GM23338 (cell line): ENCODE results near the gene AHI1. TPM values are rescaled to one million over a fixed set of nuclear protein-coding genes. Genes with fewer than 3 reads are reported as not detected.

ENCODE experiments used
- ATAC-seq: fragments of 200-7000 bp; cut with Tn5 transposase; 3 replicates; pipeline ENCODE4 v1.9.1; 2020
- DNase-seq: peaks from one replicate; pipeline ENCODE4 v3.0.0-alpha.2; 2015; ENCODE audit warnings: low spot score
- H2AFZ ChIP-seq: fragments of 200-600 bp; sonication (generic); 2 replicates; pipeline ENCODE4 v1.8.0; 2016; ENCODE audit warnings: antibody characterized with exemption, mild to moderate bottlenecking, moderate library complexity
- H3F3A ChIP-seq: fragments of 200-600 bp; sonication (generic); replicated peaks from 2 replicates; pipeline ENCODE4 v1.8.0; 2017; ENCODE audit warnings: antibody characterized with exemption, mixed run types, low read depth
- H3K27ac ChIP-seq: fragments of 200-600 bp; sonication (generic); 2 replicates; pipeline ENCODE4 v1.6.1; 2016; ENCODE audit warnings: low read depth
- H3K27me3 ChIP-seq: fragments of 200-600 bp; sonication (generic); 2 replicates; pipeline ENCODE4 v1.8.0; 2016; ENCODE audit warnings: mild to moderate bottlenecking, mixed run types, moderate library complexity; ENCODE audit not compliant: insufficient read depth
- H3K36me3 ChIP-seq: fragments of 200-600 bp; sonication (generic); 2 replicates; pipeline ENCODE4 v1.8.0; 2016; ENCODE audit warnings: mild to moderate bottlenecking; ENCODE audit not compliant: insufficient read depth
- H3K4me1 ChIP-seq: fragments of 200-600 bp; sonication (generic); 2 replicates; pipeline ENCODE4 v1.8.0; 2016; ENCODE audit warnings: mild to moderate bottlenecking, moderate library complexity; ENCODE audit not compliant: insufficient read depth
- H3K4me2 ChIP-seq: fragments of 200-600 bp; sonication (generic); 2 replicates; pipeline ENCODE4 v1.7.1; 2017; ENCODE audit warnings: mixed run types
- H3K4me3 ChIP-seq: fragments of 200-600 bp; sonication (generic); 2 replicates; pipeline ENCODE4 v1.6.1; 2016; ENCODE audit warnings: mixed run types
- H3K79me2 ChIP-seq: fragments of 200-600 bp; sonication (generic); replicated peaks from 2 replicates; pipeline ENCODE4 v1.8.0; 2017; ENCODE audit warnings: mild to moderate bottlenecking; ENCODE audit not compliant: insufficient read depth
- H3K9me2 ChIP-seq: fragments of 200-600 bp; sonication (generic); 2 replicates; pipeline ENCODE4 v1.8.0; 2017; ENCODE audit not compliant: insufficient read depth
- H4K20me1 ChIP-seq: fragments of 200-600 bp; sonication (generic); replicated peaks from 2 replicates; pipeline ENCODE4 v1.8.0; 2017; ENCODE audit warnings: mild to moderate bottlenecking; ENCODE audit not compliant: insufficient read depth
- H3K27ac Mint-ChIP-seq: 2 replicates; pipeline ENCODE4 v1.8.0; 2020; ENCODE audit warnings: inconsistent platforms, mild to moderate bottlenecking, moderate library complexity, mixed read lengths
- H3K27me3 Mint-ChIP-seq: 3 replicates; pipeline ENCODE4 v1.8.0; 2022; ENCODE audit warnings: low read depth, mild to moderate bottlenecking, moderate library complexity, mixed read lengths, inconsistent platforms; ENCODE audit not compliant: insufficient read depth, poor library complexity
- H3K36me3 Mint-ChIP-seq: 3 replicates; pipeline ENCODE4 v1.8.0; 2021; ENCODE audit warnings: low read depth, mild to moderate bottlenecking, inconsistent platforms, moderate library complexity, mixed read lengths
- H3K4me1 Mint-ChIP-seq: 3 replicates; pipeline ENCODE4 v1.8.0; 2020; ENCODE audit warnings: mild to moderate bottlenecking, inconsistent platforms, mixed read lengths
- H3K4me3 Mint-ChIP-seq: 3 replicates; pipeline ENCODE4 v1.8.0; 2021; ENCODE audit warnings: moderate library complexity, mild to moderate bottlenecking, inconsistent platforms, mixed read lengths
- H3K9me3 Mint-ChIP-seq: 3 replicates; pipeline ENCODE4 v1.8.0; 2020; ENCODE audit warnings: moderate library complexity, mild to moderate bottlenecking, inconsistent platforms, mixed read lengths
- CREB1 ChIP-seq: fragments of 250-450 bp; sonication (Bioruptor Pico); IDR thresholded peaks from 2 replicates; pipeline ENCODE4 v1.5.0; 2020; ENCODE audit warnings: low read depth, mild to moderate bottlenecking, moderate library complexity
- EZH2 ChIP-seq: fragments of 200-600 bp; sonication (generic); IDR thresholded peaks from one replicate; pipeline ENCODE4 v1.8.0; 2017; ENCODE audit warnings: antibody characterized with exemption, mild to moderate bottlenecking, low read depth; ENCODE audit not compliant: unreplicated experiment
- EZH2phosphoT487 ChIP-seq: fragments of 200-600 bp; sonication (generic); IDR thresholded peaks from one replicate; pipeline ENCODE4 v1.8.1; 2018; ENCODE audit warnings: antibody characterized with exemption; ENCODE audit not compliant: unreplicated experiment
- JUNB ChIP-seq: IDR thresholded peaks from one replicate; pipeline ENCODE4 v1.6.1; 2016; ENCODE audit warnings: antibody characterized with exemption; ENCODE audit not compliant: unreplicated experiment
- NANOG ChIP-seq: IDR thresholded peaks from 2 replicates; pipeline ENCODE4 v1.6.1; 2016; ENCODE audit warnings: antibody characterized with exemption, borderline replicate concordance
- POLR2AphosphoS5 ChIP-seq: IDR thresholded peaks from 2 replicates; pipeline ENCODE4 v1.6.1; 2016; ENCODE audit warnings: antibody characterized with exemption, low read depth
- STAT1 ChIP-seq: IDR thresholded peaks from one replicate; pipeline ENCODE4 v1.6.1; 2016; ENCODE audit warnings: antibody characterized with exemption; ENCODE audit not compliant: unreplicated experiment
- ZNF114 ChIP-seq: fragments of 250-450 bp; sonication (Bioruptor Pico); IDR thresholded peaks from 2 replicates; pipeline ENCODE4 v1.5.0; 2020; ENCODE audit warnings: mild to moderate bottlenecking, moderate library complexity
- ZNF331 ChIP-seq: fragments of 250-450 bp; sonication (Bioruptor Pico); IDR thresholded peaks from 2 replicates; pipeline ENCODE4 v1.5.0; 2020; ENCODE audit warnings: low read depth, mild to moderate bottlenecking, moderate library complexity
- polyA plus RNA-seq: library from polyadenylated mRNA; unstranded; fragments of >200 nt; fragmentation: Nextera tagmentation; extraction: Ambion mirVana; gene quantifications from 2 replicates; pipeline ENCODE4 v1.2.1, GENCODE V29; 2016
- total RNA-seq: library from RNA; depleted of rRNA; stranded (reverse); fragments of >200 nt; shearing (Covaris generic); gene quantifications from 2 replicates; pipeline ENCODE4 v1.2.3, GENCODE V29; 2014
- TF ChIP-seq, protein P1 (sequence below), 2 experiments: fragments of 200-600 bp in 1 of 2; sonication (generic) in 1 of 2; conservative IDR thresholded peaks; 2 replicates each; pipeline versions ENCODE4 v1.5.1 to v1.6.1; 2016 to 2017; ENCODE audit warnings: antibody characterized with exemption in 2 of 2, low read depth in 2 of 2, mild to moderate bottlenecking in 2 of 2, moderate library complexity in 1 of 2
- TF ChIP-seq, protein P2 (sequence below): IDR thresholded peaks from 2 replicates; pipeline ENCODE4 v1.6.1; 2016; ENCODE audit warnings: antibody characterized with exemption
- TF ChIP-seq, protein P3 (sequence below): fragments of 250-450 bp; sonication (Bioruptor Pico); IDR thresholded peaks from 2 replicates; pipeline ENCODE4 v1.5.0; 2020; ENCODE audit warnings: mild to moderate bottlenecking, moderate library complexity

Gene AHI1
- total and polyA plus RNA-seq, 2 experiments from 2014 or later: 19.8 to 72.9 TPM

DNA sequence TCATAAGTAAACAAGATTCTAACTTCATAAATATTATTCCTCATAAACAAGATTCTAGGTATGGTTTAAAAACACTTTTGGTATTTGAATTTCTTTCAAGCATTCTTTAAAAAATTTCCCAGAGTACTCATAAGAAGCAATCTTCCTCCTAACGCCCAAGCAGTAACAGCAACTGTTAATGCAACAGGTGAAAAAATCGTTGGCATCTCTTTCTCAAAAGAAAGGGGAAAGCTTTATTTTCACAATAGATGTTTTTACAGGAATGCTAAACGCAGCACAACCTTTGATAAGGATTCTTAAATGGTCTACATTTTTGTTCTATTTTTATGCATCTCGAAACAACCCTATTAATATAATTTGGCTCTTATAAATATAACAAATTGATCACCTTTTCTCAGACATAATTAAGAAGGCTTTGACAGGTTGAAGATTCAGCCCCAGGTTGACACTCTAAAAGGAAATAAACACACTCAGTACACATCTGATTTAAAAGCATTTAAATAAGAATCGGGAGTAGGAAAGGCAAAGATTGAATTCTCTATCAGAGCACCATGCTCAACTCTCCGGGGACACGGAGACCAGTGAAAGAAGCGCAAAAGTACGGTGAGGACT is 634 bp downstream of the AHI1 start (continued):
- TF ChIP-seq ZNF114 (CRISPR knock-in tag) (no peak), EZH2phosphoT487 (no peak), STAT1 (no peak), POLR2AphosphoS5 (no peak), EZH2 (no peak)
- TF ChIP-seq, protein P1, sequence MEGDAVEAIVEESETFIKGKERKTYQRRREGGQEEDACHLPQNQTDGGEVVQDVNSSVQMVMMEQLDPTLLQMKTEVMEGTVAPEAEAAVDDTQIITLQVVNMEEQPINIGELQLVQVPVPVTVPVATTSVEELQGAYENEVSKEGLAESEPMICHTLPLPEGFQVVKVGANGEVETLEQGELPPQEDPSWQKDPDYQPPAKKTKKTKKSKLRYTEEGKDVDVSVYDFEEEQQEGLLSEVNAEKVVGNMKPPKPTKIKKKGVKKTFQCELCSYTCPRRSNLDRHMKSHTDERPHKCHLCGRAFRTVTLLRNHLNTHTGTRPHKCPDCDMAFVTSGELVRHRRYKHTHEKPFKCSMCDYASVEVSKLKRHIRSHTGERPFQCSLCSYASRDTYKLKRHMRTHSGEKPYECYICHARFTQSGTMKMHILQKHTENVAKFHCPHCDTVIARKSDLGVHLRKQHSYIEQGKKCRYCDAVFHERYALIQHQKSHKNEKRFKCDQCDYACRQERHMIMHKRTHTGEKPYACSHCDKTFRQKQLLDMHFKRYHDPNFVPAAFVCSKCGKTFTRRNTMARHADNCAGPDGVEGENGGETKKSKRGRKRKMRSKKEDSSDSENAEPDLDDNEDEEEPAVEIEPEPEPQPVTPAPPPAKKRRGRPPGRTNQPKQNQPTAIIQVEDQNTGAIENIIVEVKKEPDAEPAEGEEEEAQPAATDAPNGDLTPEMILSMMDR (conservative IDR thresholded peaks at IDR 0.05; ENCODE audit: low read depth in 2 of 2): no peak

DNA sequence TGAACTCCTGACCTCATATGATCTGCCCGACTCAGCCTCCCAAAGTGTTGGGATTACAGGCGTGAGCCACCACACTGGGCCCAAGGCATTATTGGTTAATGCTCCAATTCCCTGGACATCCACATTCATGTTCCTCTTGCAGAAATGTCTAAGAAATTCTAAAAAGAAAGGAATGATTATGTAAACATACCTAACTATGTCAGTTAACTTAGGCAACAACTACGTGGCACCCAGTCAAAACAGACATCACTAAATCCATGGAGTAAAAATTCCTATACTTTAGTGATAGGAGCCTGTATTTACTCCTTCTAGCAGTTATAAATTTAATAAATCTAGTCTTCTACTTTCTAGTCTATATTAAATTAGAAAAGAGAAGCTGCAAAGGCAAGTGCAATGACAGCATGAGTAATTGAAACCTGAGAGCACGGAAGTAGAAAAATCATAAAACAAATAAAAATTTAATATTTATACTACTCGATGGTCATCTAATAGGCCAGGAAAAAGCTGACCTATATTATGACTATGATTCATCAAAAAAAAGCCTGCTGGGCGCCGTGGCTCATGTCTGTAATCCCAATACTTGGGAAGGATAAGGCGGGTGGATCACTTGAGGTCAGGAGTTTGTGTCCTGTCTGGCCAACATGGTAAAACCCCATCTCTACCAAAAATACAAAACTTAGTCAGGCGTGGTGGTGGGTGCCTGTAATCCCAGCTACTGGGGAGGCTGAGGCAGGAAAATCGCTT is 4.2 kb downstream of the AHI1 start:
- ATAC-seq (no peak), DNase-seq (no peak)
- no peak overlapping the region for H2AFZ ChIP-seq
- Mint-ChIP-seq H3K4me3 (no peak overlapping the region), H3K9me3 (no peaks in the 10 kb centered on the region), H3K27ac (0 out of 2 replicates have a peak overlapping the region, but pooled peaks have one; percentile 46), H3K4me1 (peaks cover 21% of the 10 kb centered on the region), H3K27me3 (no peaks in the 10 kb centered on the region), H3K36me3 (peaks cover 20% of the 10 kb centered on the region)
- peaks cover 17% of the 10 kb centered on the region for H3K4me1 ChIP-seq
- no peak overlapping the region for H3K4me2 ChIP-seq
- H3K9me2 ChIP-seq: no peaks in the 10 kb centered on the region
- H3K27me3 ChIP-seq: no peaks in the 10 kb centered on the region
- no peak overlapping the region for H3K4me3 ChIP-seq
- no peaks in the 10 kb centered on the region for H3K36me3 ChIP-seq
- no peaks in the 10 kb centered on the region for H3F3A ChIP-seq
- no peaks in the 10 kb centered on the region for H4K20me1 ChIP-seq
- H3K27ac ChIP-seq: no peak overlapping the region
- peaks cover 44% of the 10 kb centered on the region for H3K79me2 ChIP-seq
- TF ChIP-seq, protein P2, sequence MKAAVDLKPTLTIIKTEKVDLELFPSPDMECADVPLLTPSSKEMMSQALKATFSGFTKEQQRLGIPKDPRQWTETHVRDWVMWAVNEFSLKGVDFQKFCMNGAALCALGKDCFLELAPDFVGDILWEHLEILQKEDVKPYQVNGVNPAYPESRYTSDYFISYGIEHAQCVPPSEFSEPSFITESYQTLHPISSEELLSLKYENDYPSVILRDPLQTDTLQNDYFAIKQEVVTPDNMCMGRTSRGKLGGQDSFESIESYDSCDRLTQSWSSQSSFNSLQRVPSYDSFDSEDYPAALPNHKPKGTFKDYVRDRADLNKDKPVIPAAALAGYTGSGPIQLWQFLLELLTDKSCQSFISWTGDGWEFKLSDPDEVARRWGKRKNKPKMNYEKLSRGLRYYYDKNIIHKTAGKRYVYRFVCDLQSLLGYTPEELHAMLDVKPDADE: no peak
- TF ChIP-seq ZNF114 (CRISPR knock-in tag) (no peak), EZH2 (no peak), EZH2phosphoT487 (no peak), POLR2AphosphoS5 (no peak), NANOG (no peak), CREB1 (no peak), ZNF331 (CRISPR knock-in tag) (no peak), STAT1 (no peak), JUNB (no peak)
- TF ChIP-seq, protein P1 (conservative IDR thresholded peaks at IDR 0.05; ENCODE audit: low read depth in 2 of 2): no peak
- TF ChIP-seq, protein P3, sequence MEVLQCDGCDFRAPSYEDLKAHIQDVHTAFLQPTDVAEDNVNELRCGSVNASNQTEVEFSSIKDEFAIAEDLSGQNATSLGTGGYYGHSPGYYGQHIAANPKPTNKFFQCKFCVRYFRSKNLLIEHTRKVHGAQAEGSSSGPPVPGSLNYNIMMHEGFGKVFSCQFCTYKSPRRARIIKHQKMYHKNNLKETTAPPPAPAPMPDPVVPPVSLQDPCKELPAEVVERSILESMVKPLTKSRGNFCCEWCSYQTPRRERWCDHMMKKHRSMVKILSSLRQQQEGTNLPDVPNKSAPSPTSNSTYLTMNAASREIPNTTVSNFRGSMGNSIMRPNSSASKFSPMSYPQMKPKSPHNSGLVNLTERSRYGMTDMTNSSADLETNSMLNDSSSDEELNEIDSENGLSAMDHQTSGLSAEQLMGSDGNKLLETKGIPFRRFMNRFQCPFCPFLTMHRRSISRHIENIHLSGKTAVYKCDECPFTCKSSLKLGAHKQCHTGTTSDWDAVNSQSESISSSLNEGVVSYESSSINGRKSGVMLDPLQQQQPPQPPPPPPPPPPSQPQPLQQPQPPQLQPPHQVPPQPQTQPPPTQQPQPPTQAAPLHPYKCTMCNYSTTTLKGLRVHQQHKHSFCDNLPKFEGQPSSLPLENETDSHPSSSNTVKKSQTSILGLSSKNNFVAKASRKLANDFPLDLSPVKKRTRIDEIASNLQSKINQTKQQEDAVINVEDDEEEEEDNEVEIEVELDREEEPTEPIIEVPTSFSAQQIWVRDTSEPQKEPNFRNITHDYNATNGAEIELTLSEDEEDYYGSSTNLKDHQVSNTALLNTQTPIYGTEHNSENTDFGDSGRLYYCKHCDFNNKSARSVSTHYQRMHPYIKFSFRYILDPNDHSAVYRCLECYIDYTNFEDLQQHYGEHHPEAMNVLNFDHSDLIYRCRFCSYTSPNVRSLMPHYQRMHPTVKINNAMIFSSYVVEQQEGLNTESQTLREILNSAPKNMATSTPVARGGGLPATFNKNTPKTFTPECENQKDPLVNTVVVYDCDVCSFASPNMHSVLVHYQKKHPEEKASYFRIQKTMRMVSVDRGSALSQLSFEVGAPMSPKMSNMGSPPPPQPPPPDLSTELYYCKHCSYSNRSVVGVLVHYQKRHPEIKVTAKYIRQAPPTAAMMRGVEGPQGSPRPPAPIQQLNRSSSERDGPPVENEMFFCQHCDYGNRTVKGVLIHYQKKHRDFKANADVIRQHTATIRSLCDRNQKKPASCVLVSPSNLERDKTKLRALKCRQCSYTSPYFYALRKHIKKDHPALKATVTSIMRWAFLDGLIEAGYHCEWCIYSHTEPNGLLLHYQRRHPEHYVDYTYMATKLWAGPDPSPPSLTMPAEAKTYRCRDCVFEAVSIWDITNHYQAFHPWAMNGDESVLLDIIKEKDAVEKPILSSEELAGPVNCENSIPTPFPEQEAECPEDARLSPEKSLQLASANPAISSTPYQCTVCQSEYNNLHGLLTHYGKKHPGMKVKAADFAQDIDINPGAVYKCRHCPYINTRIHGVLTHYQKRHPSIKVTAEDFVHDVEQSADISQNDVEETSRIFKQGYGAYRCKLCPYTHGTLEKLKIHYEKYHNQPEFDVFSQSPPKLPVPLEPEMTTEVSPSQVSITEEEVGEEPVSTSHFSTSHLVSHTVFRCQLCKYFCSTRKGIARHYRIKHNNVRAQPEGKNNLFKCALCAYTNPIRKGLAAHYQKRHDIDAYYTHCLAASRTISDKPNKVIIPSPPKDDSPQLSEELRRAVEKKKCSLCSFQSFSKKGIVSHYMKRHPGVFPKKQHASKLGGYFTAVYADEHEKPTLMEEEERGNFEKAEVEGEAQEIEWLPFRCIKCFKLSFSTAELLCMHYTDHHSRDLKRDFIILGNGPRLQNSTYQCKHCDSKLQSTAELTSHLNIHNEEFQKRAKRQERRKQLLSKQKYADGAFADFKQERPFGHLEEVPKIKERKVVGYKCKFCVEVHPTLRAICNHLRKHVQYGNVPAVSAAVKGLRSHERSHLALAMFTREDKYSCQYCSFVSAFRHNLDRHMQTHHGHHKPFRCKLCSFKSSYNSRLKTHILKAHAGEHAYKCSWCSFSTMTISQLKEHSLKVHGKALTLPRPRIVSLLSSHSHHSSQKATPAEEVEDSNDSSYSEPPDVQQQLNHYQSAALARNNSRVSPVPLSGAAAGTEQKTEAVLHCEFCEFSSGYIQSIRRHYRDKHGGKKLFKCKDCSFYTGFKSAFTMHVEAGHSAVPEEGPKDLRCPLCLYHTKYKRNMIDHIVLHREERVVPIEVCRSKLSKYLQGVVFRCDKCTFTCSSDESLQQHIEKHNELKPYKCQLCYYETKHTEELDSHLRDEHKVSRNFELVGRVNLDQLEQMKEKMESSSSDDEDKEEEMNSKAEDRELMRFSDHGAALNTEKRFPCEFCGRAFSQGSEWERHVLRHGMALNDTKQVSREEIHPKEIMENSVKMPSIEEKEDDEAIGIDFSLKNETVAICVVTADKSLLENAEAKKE (CRISPR knock-in tag): no peak
